Mesenchymal stem cell (in vitro differentiated cells and primary cell): ENCODE results near the gene HOMER3. TPM values are rescaled to one million over a fixed set of nuclear protein-coding genes. Genes with fewer than 3 reads are reported as not detected.

Experiments used
- DNase-seq: peaks from one replicate; pipeline ENCODE4 v3.0.0-alpha.2; 2013
- H2AFZ ChIP-seq: one replicate; pipeline ENCODE4 v1.6.1; 2013; ENCODE audit warnings: low read depth, mild to moderate bottlenecking, control low read depth, inconsistent platforms, low read length, moderate library complexity
- H2AK5ac ChIP-seq: 2 replicates; pipeline ENCODE4 v1.6.1; 2013; ENCODE audit warnings: low read length, moderate library complexity, mild to moderate bottlenecking, inconsistent platforms; ENCODE audit not compliant: severe bottlenecking
- H2BK120ac ChIP-seq: one replicate; pipeline ENCODE4 v1.6.1; 2013; ENCODE audit warnings: low read depth, mild to moderate bottlenecking, inconsistent platforms, low read length, moderate library complexity
- H2BK12ac ChIP-seq, 2 experiments: one replicate each; pipeline ENCODE4 v1.6.1; 2013; ENCODE audit warnings: inconsistent platforms in 2 of 2, low read length in 2 of 2, mild to moderate bottlenecking in 2 of 2, moderate library complexity in 2 of 2, control low read depth in 1 of 2
- H2BK15ac ChIP-seq: one replicate; pipeline ENCODE4 v1.6.1; 2013; ENCODE audit warnings: mild to moderate bottlenecking, low read depth, inconsistent platforms; ENCODE audit not compliant: poor library complexity, severe bottlenecking
- H2BK5ac ChIP-seq: 2 replicates; pipeline ENCODE4 v1.6.1; 2013; ENCODE audit warnings: low read depth, mild to moderate bottlenecking, low read length, control low read depth, inconsistent platforms; ENCODE audit not compliant: poor library complexity, severe bottlenecking
- H3K14ac ChIP-seq, 2 experiments: one replicate each; pipeline ENCODE4 v1.6.1; 2013; ENCODE audit warnings: inconsistent platforms in 2 of 2, low read length in 2 of 2, control low read depth in 1 of 2, mild to moderate bottlenecking in 1 of 2, moderate library complexity in 1 of 2
- H3K18ac ChIP-seq, 2 experiments: one replicate each; pipeline ENCODE4 v1.6.1; 2013; ENCODE audit warnings: inconsistent platforms in 2 of 2, low read length in 2 of 2, control low read depth in 1 of 2, low read depth in 1 of 2, mild to moderate bottlenecking in 1 of 2
- H3K23ac ChIP-seq, 2 experiments: one replicate each; pipeline ENCODE4 v1.6.1; 2013; ENCODE audit warnings: inconsistent platforms in 2 of 2, low read length in 2 of 2, mild to moderate bottlenecking in 2 of 2, moderate library complexity in 2 of 2, control low read depth in 1 of 2
- H3K27ac ChIP-seq: 2 replicates; pipeline ENCODE4 v1.5.1; 2013; ENCODE audit warnings: mild to moderate bottlenecking, moderate library complexity, low read length, control low read depth, inconsistent platforms; ENCODE audit not compliant: poor library complexity, severe bottlenecking
- H3K27me3 ChIP-seq, 2 experiments: 2 replicates each; pipeline versions ENCODE4 v1.6.1 to v1.7.0; 2013; ENCODE audit warnings: low read length in 2 of 2, mild to moderate bottlenecking in 2 of 2, moderate library complexity in 2 of 2, control low read depth in 1 of 2, inconsistent platforms in 1 of 2; ENCODE audit not compliant: control insufficient read depth in 1 of 2, insufficient read depth in 1 of 2
- H3K36me3 ChIP-seq, 2 experiments: 2 replicates each; pipeline versions ENCODE4 v1.6.1 to v1.7.0; 2013; ENCODE audit warnings: low read length in 2 of 2, control low read depth in 1 of 2, inconsistent platforms in 1 of 2, low read depth in 1 of 2, mild to moderate bottlenecking in 1 of 2; ENCODE audit not compliant: insufficient read depth in 2 of 2, control insufficient read depth in 1 of 2
- H3K4ac ChIP-seq, 2 experiments: one replicate each; pipeline ENCODE4 v1.6.1; 2013; ENCODE audit warnings: inconsistent platforms in 2 of 2, low read length in 2 of 2, mild to moderate bottlenecking in 2 of 2, moderate library complexity in 2 of 2, control low read depth in 1 of 2, low read depth in 1 of 2
- H3K4me1 ChIP-seq: 2 replicates; pipeline ENCODE4 v1.6.1; 2013; ENCODE audit warnings: low read depth, low read length, control low read depth; ENCODE audit not compliant: control insufficient read depth, insufficient read depth
- H3K4me2 ChIP-seq: 2 replicates; pipeline ENCODE4 v1.6.1; 2013; ENCODE audit warnings: low read length, mild to moderate bottlenecking, inconsistent platforms; ENCODE audit not compliant: poor library complexity, severe bottlenecking
- H3K4me3 ChIP-seq, 2 experiments: 2 replicates each; pipeline versions ENCODE4 v1.5.1 to v1.7.0; 2013; ENCODE audit warnings: low read length in 2 of 2, mild to moderate bottlenecking in 2 of 2, control low read depth in 1 of 2, low read depth in 1 of 2; ENCODE audit not compliant: insufficient read depth in 1 of 2
- H3K79me1 ChIP-seq: replicated peaks from 2 replicates; pipeline ENCODE4 v1.6.1; 2013; ENCODE audit warnings: mild to moderate bottlenecking, control low read depth, low read length, inconsistent platforms; ENCODE audit not compliant: poor library complexity, severe bottlenecking
- H3K9ac ChIP-seq: 2 replicates; pipeline ENCODE4 v1.7.0; 2013; ENCODE audit warnings: mild to moderate bottlenecking, low read length, moderate library complexity
- H3K9me3 ChIP-seq: 2 replicates; pipeline ENCODE4 v1.7.0; 2013; ENCODE audit warnings: mild to moderate bottlenecking, low read length; ENCODE audit not compliant: control insufficient read depth
- H4K8ac ChIP-seq: one replicate; pipeline ENCODE4 v1.6.1; 2013; ENCODE audit warnings: inconsistent platforms, mild to moderate bottlenecking, low read length, moderate library complexity
- H4K91ac ChIP-seq: one replicate; pipeline ENCODE4 v1.6.1; 2013; ENCODE audit warnings: mild to moderate bottlenecking, low read length, inconsistent platforms
- WGBS: methylation state at CpG from one replicate; pipeline ENCODE4 v1.1.7; 2013; ENCODE audit warnings: mixed read lengths; 5-methylcytosine and 5-hydroxymethylcytosine counted together
- polyA plus RNA-seq, 2 experiments: library from polyadenylated mRNA; stranded (reverse); fragments of 200-250 nt; gene quantifications; one replicate each; pipeline ENCODE4 v1.2.3, GENCODE V29; 2013

The HOMER3 gene
- polyA plus RNA-seq (2013, experiment 1 of 2) = 54.3 TPM
- polyA plus RNA-seq (2013, experiment 2 of 2) = 55.7 TPM

DNA sequence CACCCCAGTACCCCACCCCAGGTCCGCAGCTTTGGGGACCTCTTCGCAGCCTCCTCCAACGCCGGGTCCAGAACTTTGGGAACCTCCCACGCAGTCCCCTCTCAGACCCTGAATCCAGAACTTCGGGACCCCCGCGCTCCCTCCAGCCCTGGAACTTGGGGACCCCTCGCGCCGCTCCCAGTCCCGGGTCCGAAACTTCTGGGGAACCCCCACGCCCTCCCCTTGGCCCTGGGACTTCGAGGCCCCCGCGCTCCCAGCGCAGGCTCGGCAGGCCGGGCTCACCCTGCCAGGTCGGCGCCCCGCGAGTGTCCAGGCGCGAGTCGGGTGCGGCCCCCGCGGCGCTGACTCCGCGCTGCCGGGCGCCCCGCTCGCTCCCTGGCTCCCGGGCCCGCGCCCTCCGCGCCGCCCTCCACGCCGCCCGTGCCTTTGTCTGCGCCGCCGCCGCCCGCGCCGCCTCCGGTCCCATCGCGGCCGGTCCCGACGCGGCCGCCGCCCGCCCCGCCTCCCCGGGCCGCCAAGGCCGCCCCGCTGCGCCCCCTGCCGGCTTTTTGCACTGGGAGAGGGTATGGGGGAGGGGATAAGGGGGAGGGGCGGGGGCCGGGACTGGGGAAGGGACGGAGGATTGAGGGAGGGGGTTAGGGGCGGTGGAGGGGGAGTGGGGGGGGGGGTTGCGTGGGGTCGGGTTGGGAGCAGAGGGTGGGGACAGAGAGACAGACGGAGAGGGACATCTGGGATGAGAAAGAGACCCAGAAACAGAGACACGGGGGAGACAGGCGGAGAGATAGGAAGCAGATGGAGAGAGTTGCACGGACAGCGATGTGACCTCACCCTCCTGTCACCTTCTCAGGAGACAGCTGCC, at the start of gene HOMER3:
TSS of gene HOMER3 (minus strand) at position 449 of the 859 bp plus-strand sequence. CDS start 2,235 bp downstream, outside the sequence.
- Histone ChIP-seq H2BK15ac (peak within 1 kb of the TSS; percentile 80), H3K4me1 (peaks cover 20% of the 10 kb centered on the region), H2AK5ac (peak within 1 kb of the TSS; percentile 72), H3K4me3 (peak within 1 kb of the TSS; percentile 65 to 89), H3K14ac (peak within 1 kb of the TSS; percentile 87 to 99), H3K36me3 (peaks cover 23 to 28% of the 10 kb centered on the region in 2 experiments), H3K18ac (peak within 1 kb of the TSS; percentile 37 to 94), H3K27ac (peak within 1 kb of the TSS; percentile 4), H3K9ac (peak within 1 kb of the TSS; percentile 97), H4K8ac (peak within 1 kb of the TSS; percentile 82), H2BK12ac (peak within 1 kb of the TSS; percentile 50 to 89), H3K4ac (peak within 1 kb of the TSS; percentile 93 to 99), H2AFZ (peak within 1 kb of the TSS; percentile 78), H3K79me1 (peaks cover 28% of the 10 kb centered on the region), H4K91ac (peak within 1 kb of the TSS; percentile 92), H3K9me3 (no peaks in the 10 kb centered on the region), H2BK120ac (peak within 1 kb of the TSS; percentile 90), H3K27me3 (no peaks in the 10 kb centered on the region), H3K4me2 (peak within 1 kb of the TSS; percentile 89), H3K23ac (peak within 1 kb of the TSS; percentile 93 to 100), H2BK5ac (peak within 1 kb of the TSS; percentile 24)
- WGBS = under 1% methylated on average over 25 of the region's 81 CpGs
- peak; percentile 58 for DNase-seq

GRCh38 chr19:18990128-18990708, 49.2 kb upstream of the HOMER3 start:
- H3K4ac ChIP-seq = no peak overlapping the region
- no peak overlapping the region for H2BK120ac ChIP-seq
- 90% methylated on average over 5 of the region's 5 CpGs for WGBS
- H3K4me2 ChIP-seq = no peak overlapping the region
- H4K91ac ChIP-seq = no peak overlapping the region
- peaks cover 7% of the 10 kb centered on the region for H3K79me1 ChIP-seq
- no peaks in the 10 kb centered on the region for H3K9me3 ChIP-seq
- no peak overlapping the region for H2BK12ac ChIP-seq
- peaks cover 45 to 47% of the 10 kb centered on the region in 2 experiments for H3K36me3 ChIP-seq
- no peak overlapping the region for H3K27ac ChIP-seq
- H3K14ac ChIP-seq = no peak overlapping the region
- H2AK5ac ChIP-seq = no peak overlapping the region
- H3K4me3 ChIP-seq = no peak overlapping the region
- peaks cover 3% of the 10 kb centered on the region for H3K4me1 ChIP-seq
- H2BK5ac ChIP-seq = no peak overlapping the region
- H3K9ac ChIP-seq = no peak overlapping the region
- H3K23ac ChIP-seq = no peak overlapping the region
- H3K27me3 ChIP-seq = peaks cover 0 to 6% of the 10 kb centered on the region in 2 experiments
- no peak for DNase-seq
- no peak overlapping the region for H2BK15ac ChIP-seq
- H3K18ac ChIP-seq = no peak overlapping the region
- H2AFZ ChIP-seq = no peak overlapping the region
- H4K8ac ChIP-seq = no peak overlapping the region

GRCh38 chr19:18989316-18989715, 48.3 kb upstream of the HOMER3 start:
- no peak overlapping the region for H3K4ac ChIP-seq
- H3K9ac ChIP-seq = no peak overlapping the region
- peaks cover 0 to 11% of the 10 kb centered on the region in 2 experiments for H3K27me3 ChIP-seq
- H3K36me3 ChIP-seq = peaks cover 36 to 38% of the 10 kb centered on the region in 2 experiments
- no peak for DNase-seq
- H3K14ac ChIP-seq = no peak overlapping the region
- no peak overlapping the region for H2BK120ac ChIP-seq
- H3K4me2 ChIP-seq = no peak overlapping the region
- no peak overlapping the region for H2AFZ ChIP-seq
- H3K79me1 ChIP-seq = peaks cover 2% of the 10 kb centered on the region
- no peak overlapping the region for H4K91ac ChIP-seq
- H2AK5ac ChIP-seq = no peak overlapping the region
- no peak overlapping the region for H3K18ac ChIP-seq
- no peak overlapping the region for H2BK12ac ChIP-seq
- H3K4me1 ChIP-seq = peaks cover 3% of the 10 kb centered on the region
- no peak overlapping the region for H3K27ac ChIP-seq
- no peak overlapping the region for H2BK5ac ChIP-seq
- H2BK15ac ChIP-seq = no peak overlapping the region
- H3K4me3 ChIP-seq = no peak overlapping the region
- H4K8ac ChIP-seq = no peak overlapping the region
- no peak overlapping the region for H3K23ac ChIP-seq
- 88% methylated on average over 10 of the region's 10 CpGs for WGBS
- H3K9me3 ChIP-seq = no peaks in the 10 kb centered on the region

GRCh38 chr19:18987456-18987855, 46.4 kb upstream of the HOMER3 start:
- Histone ChIP-seq H3K4me1 (peaks cover 3% of the 10 kb centered on the region), H3K27me3 (peaks cover 4 to 21% of the 10 kb centered on the region in 2 experiments), H4K8ac (no peak overlapping the region), H4K91ac (no peak overlapping the region), H3K23ac (no peak overlapping the region), H2AFZ (no peak overlapping the region), H3K4me2 (no peak overlapping the region), H3K27ac (no peak overlapping the region), H3K14ac (no peak overlapping the region), H3K9ac (no peak overlapping the region), H3K79me1 (no peaks in the 10 kb centered on the region), H3K4me3 (no peak overlapping the region), H2BK120ac (no peak overlapping the region), H2BK5ac (no peak overlapping the region), H2BK15ac (no peak overlapping the region), H2AK5ac (no peak overlapping the region), H2BK12ac (no peak overlapping the region), H3K4ac (no peak overlapping the region), H3K36me3 (peaks cover 17 to 20% of the 10 kb centered on the region in 2 experiments), H3K9me3 (no peaks in the 10 kb centered on the region), H3K18ac (no peak overlapping the region)
- no peak for DNase-seq
- WGBS = 52% methylated on average over 2 of the region's 4 CpGs
